Measurements from ENCODE around the gene KCNH1. TPM values are rescaled to one million over a fixed set of nuclear protein-coding genes. Genes with fewer than 3 reads are reported as not detected.

The KCNH1 gene
- total RNA-seq, 1 experiment from 2014 or later = not detected

- TF ChIP-seq CEBPB (IDR thresholded peaks at IDR 0.05; ENCODE audit: low read depth) (no peak), SRF (IDR thresholded peaks at IDR 0.05; ENCODE audit: low read depth) (no peak)
Measured at GRCh38 chr1:210692796-210693195, 441.2 kb downstream of the KCNH1 start (continued).

GRCh38 chr1:210691039-210691610 lies 442.8 kb downstream of the KCNH1 start:
- ChIA-PET POLR2A (no interaction called here), RAD21 (ENCODE audit: low non-redundant PET in 1 of 2, low total read pairs in 2 of 2, uncharacterized antibody in 2 of 2, unreplicated experiment in 2 of 2) (no interaction called here), CTCF (no interaction called here)
- Histone ChIP-seq H3K4me2 (ENCODE audit: low read length) (no peak overlapping the region), H2AFZ (ENCODE audit: low read depth, low read length, poor library complexity, severe bottlenecking) (no peak overlapping the region), H4K20me1 (ENCODE audit: insufficient read depth) (no peaks in the 10 kb centered on the region), H3K79me2 (ENCODE audit: insufficient read depth, low read length) (no peaks in the 10 kb centered on the region), H3K9me3 (ENCODE audit: control insufficient read depth in 1 of 2, insufficient read depth in 1 of 2, low read depth in 1 of 2, low read length in 2 of 2) (no peaks in the 10 kb centered on the region), H3K9me2 (ENCODE audit: insufficient read depth) (no peaks in the 10 kb centered on the region), H3K4me1 (ENCODE audit: control insufficient read depth in 1 of 2, insufficient read depth in 2 of 2, low read length in 2 of 2) (no peaks in the 10 kb centered on the region), H3K36me3 (ENCODE audit: control insufficient read depth in 1 of 2, insufficient read depth in 2 of 2, low read length in 2 of 2) (no peaks in the 10 kb centered on the region), H3K27me3 (ENCODE audit: insufficient read depth, low read length) (peaks cover 15% of the 10 kb centered on the region), H3K4me3 (replicated peaks in 1 of 2; ENCODE audit: low read depth in 1 of 2, low read length in 2 of 2) (no peak overlapping the region), H3K9ac (ENCODE audit: low read length) (no peak overlapping the region), H3K27ac (ENCODE audit: low read depth, low read length) (no peak overlapping the region)
- TF ChIP-seq ZBTB33 (IDR thresholded peaks at IDR 0.05; ENCODE audit: extremely low read depth, insufficient replicate concordance, low read length) = no peak
- no peak for TF ChIP-seq EGR1 (IDR thresholded peaks at IDR 0.05; ENCODE audit: low read depth)
- no peak for TF ChIP-seq ELF1 (IDR thresholded peaks at IDR 0.05; ENCODE audit: borderline replicate concordance, low read depth)
- no peak for TF ChIP-seq SIN3A (IDR thresholded peaks at IDR 0.05; ENCODE audit: low read depth)
- TF ChIP-seq MAX (IDR thresholded peaks at IDR 0.05) = no peak
- TF ChIP-seq POLR2AphosphoS5 (IDR thresholded peaks at IDR 0.05; ENCODE audit: low read depth, low read length) = no peak
- no peak for TF ChIP-seq RAD21 (IDR thresholded peaks at IDR 0.05; ENCODE audit: low read depth)
- no peak for TF ChIP-seq SP1 (IDR thresholded peaks at IDR 0.05; ENCODE audit: low read depth)
- no peak for TF ChIP-seq CBX3 (IDR thresholded peaks at IDR 0.05; ENCODE audit: low read depth)
- TF ChIP-seq CTCF (IDR thresholded peaks at IDR 0.05 in 2 of 3, conservative IDR thresholded peaks at IDR 0.05 in 1 of 3; ENCODE audit: borderline replicate concordance in 1 of 3, insufficient read depth in 1 of 3, low read depth in 2 of 3, low read length in 2 of 3) = no peak
- no peak for TF ChIP-seq REST (IDR thresholded peaks at IDR 0.05; ENCODE audit: low read depth)
- no peak for TF ChIP-seq EZH2 (IDR thresholded peaks at IDR 0.05)
- TF ChIP-seq YY1 (IDR thresholded peaks at IDR 0.05; ENCODE audit: extremely low read depth, insufficient replicate concordance, low read depth, low read length) = no peak
- TF ChIP-seq CEBPB (IDR thresholded peaks at IDR 0.05; ENCODE audit: low read depth) = no peak
- TF ChIP-seq ZFX (IDR thresholded peaks at IDR 0.05) = no peak
- BruUV-seq (replicated peaks) = no TSS peak
- intact Hi-C loops (cut with micrococcal nuclease) = no loop called here
- DNase-seq (ENCODE audit: low read depth, low spot score) = no peak
- no peak for ATAC-seq

All from HCT116 (cell line).